ENCODE data around the gene LRTM2.

The LRTM2 gene

GRCh38 chr12:1885599-1886245, 65.4 kb downstream of the LRTM2 start:
- no peak for DNase-seq
